H9 (cell line): Measurements from ENCODE around the gene METRNL. TPM values are rescaled to one million over a fixed set of nuclear protein-coding genes. Genes with fewer than 3 reads are reported as not detected.

Source experiments
- DNase-seq: peaks from one replicate; pipeline ENCODE4 v3.0.0-alpha.2; 2017
- H2AFZ ChIP-seq: one replicate; pipeline ENCODE4 v1.6.1; 2013; ENCODE audit warnings: mild to moderate bottlenecking, low read length, control low read depth, moderate library complexity
- H2AK5ac ChIP-seq: 2 replicates; pipeline ENCODE4 v1.6.1; 2013; ENCODE audit warnings: low read length, control low read depth, mixed read lengths; ENCODE audit not compliant: insufficient read length
- H2BK120ac ChIP-seq: one replicate; pipeline ENCODE4 v1.6.1; 2013; ENCODE audit warnings: low read depth, mild to moderate bottlenecking, low read length, control low read depth, inconsistent platforms; ENCODE audit not compliant: poor library complexity, severe bottlenecking
- H2BK12ac ChIP-seq: 2 replicates; pipeline ENCODE4 v1.6.1; 2013; ENCODE audit warnings: low read length, control low read depth, mixed read lengths, low read depth; ENCODE audit not compliant: insufficient read length
- H2BK15ac ChIP-seq: 2 replicates; pipeline ENCODE4 v1.6.1; 2013; ENCODE audit warnings: low read depth, low read length, control low read depth
- H2BK20ac ChIP-seq: one replicate; pipeline ENCODE4 v1.6.1; 2013; ENCODE audit warnings: low read depth, mild to moderate bottlenecking, low read length, control low read depth, inconsistent platforms; ENCODE audit not compliant: poor library complexity, severe bottlenecking
- H2BK5ac ChIP-seq: 2 replicates; pipeline ENCODE4 v1.6.1; 2013; ENCODE audit warnings: low read length, control low read depth, mixed read lengths; ENCODE audit not compliant: insufficient read length
- H3K14ac ChIP-seq: 2 replicates; pipeline ENCODE4 v1.6.1; 2013; ENCODE audit warnings: low read length, control low read depth; ENCODE audit not compliant: insufficient read depth
- H3K18ac ChIP-seq: 2 replicates; pipeline ENCODE4 v1.6.1; 2013; ENCODE audit warnings: low read depth, mild to moderate bottlenecking, mixed read lengths, low read length, control low read depth; ENCODE audit not compliant: insufficient read length
- H3K23ac ChIP-seq: 2 replicates; pipeline ENCODE4 v1.6.1; 2013; ENCODE audit warnings: low read length, control low read depth, mixed read lengths, low read depth; ENCODE audit not compliant: insufficient read length
- H3K23me2 ChIP-seq: 2 replicates; pipeline ENCODE4 v1.6.1; 2013; ENCODE audit warnings: low read depth, mild to moderate bottlenecking, mixed read lengths, low read length, control low read depth; ENCODE audit not compliant: insufficient read length, poor library complexity, severe bottlenecking
- H3K27ac ChIP-seq: 2 replicates; pipeline ENCODE4 v1.5.1; 2013; ENCODE audit warnings: low read length, control low read depth, mixed read lengths, low read depth; ENCODE audit not compliant: insufficient read length
- H3K27me3 ChIP-seq: 2 replicates; pipeline ENCODE4 v1.6.1; 2013; ENCODE audit warnings: low read length, control low read depth, inconsistent platforms; ENCODE audit not compliant: insufficient read depth
- H3K4ac ChIP-seq: 2 replicates; pipeline ENCODE4 v1.6.1; 2013; ENCODE audit warnings: low read depth, mild to moderate bottlenecking, control low read depth, inconsistent platforms, low read length, moderate library complexity
- H3K4me1 ChIP-seq: 2 replicates; pipeline ENCODE4 v1.6.1; 2013; ENCODE audit warnings: low read length, control low read depth, inconsistent platforms; ENCODE audit not compliant: insufficient read depth
- H3K4me2 ChIP-seq: 2 replicates; pipeline ENCODE4 v1.6.1; 2013; ENCODE audit warnings: low read length, control low read depth, mixed read lengths; ENCODE audit not compliant: insufficient read length, insufficient read depth
- H3K56ac ChIP-seq: 2 replicates; pipeline ENCODE4 v1.6.1; 2013; ENCODE audit warnings: low read depth, mild to moderate bottlenecking, mixed read lengths, low read length, control low read depth; ENCODE audit not compliant: insufficient read length
- H3K79me1 ChIP-seq: 2 replicates; pipeline ENCODE4 v1.6.1; 2013; ENCODE audit warnings: low read depth, mild to moderate bottlenecking, moderate library complexity, low read length, control low read depth, inconsistent platforms; ENCODE audit not compliant: insufficient read depth, poor library complexity, severe bottlenecking
- H3K79me2 ChIP-seq: 2 replicates; pipeline ENCODE4 v1.6.1; 2013; ENCODE audit warnings: low read length, control low read depth, inconsistent platforms; ENCODE audit not compliant: insufficient read depth
- H3K9ac ChIP-seq: 2 replicates; pipeline ENCODE4 v1.6.1; 2013; ENCODE audit warnings: low read length, control low read depth, mixed read lengths; ENCODE audit not compliant: insufficient read length; ENCODE audit errors: extremely low read depth
- H3K9me3 ChIP-seq: one replicate; pipeline ENCODE4 v1.6.1; 2013; ENCODE audit warnings: low read depth, low read length, inconsistent platforms; ENCODE audit not compliant: control insufficient read depth
- H3T11ph ChIP-seq: one replicate; pipeline ENCODE4 v1.6.1; 2013; ENCODE audit warnings: mild to moderate bottlenecking, low read length, control low read depth, inconsistent platforms
- H4K20me1 ChIP-seq: one replicate; pipeline ENCODE4 v1.6.1; 2013; ENCODE audit not compliant: control insufficient read depth, insufficient read length, insufficient read depth
- H4K5ac ChIP-seq: 2 replicates; pipeline ENCODE4 v1.6.1; 2013; ENCODE audit warnings: low read depth, mild to moderate bottlenecking, mixed read lengths, low read length, control low read depth; ENCODE audit not compliant: insufficient read length
- H4K8ac ChIP-seq: replicated peaks from 2 replicates; pipeline ENCODE4 v1.6.1; 2013; ENCODE audit warnings: low read length, control low read depth, mixed read lengths, low read depth; ENCODE audit not compliant: insufficient read length
- H4K91ac ChIP-seq: 2 replicates; pipeline ENCODE4 v1.6.1; 2013; ENCODE audit warnings: low read depth, mild to moderate bottlenecking, moderate library complexity, mixed read lengths, low read length, control low read depth; ENCODE audit not compliant: insufficient read length
- H3K27ac Mint-ChIP-seq, 3 experiments: 2 replicates in 2 of 3; 3 replicates in 1 of 3; pipeline ENCODE4 v1.8.0; 2020 to 2021; ENCODE audit warnings: mixed read lengths in 3 of 3, mild to moderate bottlenecking in 1 of 3, moderate library complexity in 1 of 3
- H3K27me3 Mint-ChIP-seq: 2 replicates; pipeline ENCODE4 v1.8.0; 2021; ENCODE audit warnings: low read depth, mild to moderate bottlenecking, moderate library complexity, mixed read lengths
- H3K36me3 Mint-ChIP-seq, 3 experiments: 2 replicates in 2 of 3; 3 replicates in 1 of 3; pipeline ENCODE4 v1.8.0; 2020 to 2021; ENCODE audit warnings: low read depth in 3 of 3, mixed read lengths in 3 of 3; ENCODE audit not compliant: insufficient read depth in 1 of 3
- H3K4me1 Mint-ChIP-seq, 2 experiments: 2 replicates each; pipeline ENCODE4 v1.8.0; 2020; ENCODE audit warnings: mixed read lengths in 2 of 2
- H3K4me3 Mint-ChIP-seq, 2 experiments: 2 replicates in 1 of 2; 3 replicates in 1 of 2; pipeline ENCODE4 v1.8.0; 2020 to 2021; ENCODE audit warnings: mild to moderate bottlenecking in 2 of 2, mixed read lengths in 2 of 2, moderate library complexity in 1 of 2
- H3K9me3 Mint-ChIP-seq, 2 experiments: 2 replicates in 1 of 2; 3 replicates in 1 of 2; pipeline ENCODE4 v1.8.0; 2020; ENCODE audit warnings: mild to moderate bottlenecking in 2 of 2, mixed read lengths in 2 of 2, moderate library complexity in 1 of 2
- WGBS: extraction: QIAGEN DNeasy Blood & Tissue Kit; methylation state at CpG from one replicate; pipeline ENCODE4 v1.1.7; 2013; ENCODE audit warnings: missing lambda C conversion rate, low lambda C conversion rate, mixed read lengths; ENCODE audit not compliant: insufficient read length; ENCODE audit errors: extremely low coverage; 5-methylcytosine and 5-hydroxymethylcytosine counted together
- total RNA-seq: library from RNA; stranded (reverse); gene quantifications from 2 replicates; pipeline ENCODE4 v1.2.1, GENCODE V29; 2021
- TF ChIP-seq, protein P1 (sequence below): fragments of 200-600 bp; sonication (generic); conservative IDR thresholded peaks from 3 replicates; pipeline ENCODE4 v1.8.0; 2021; ENCODE audit warnings: antibody characterized with exemption, mild to moderate bottlenecking

The METRNL gene
- total RNA-seq, 1 experiment from 2014 or later = 21.4 TPM

GRCh38 chr17:83111516-83112282, 32.3 kb downstream of the METRNL start:
- no peak overlapping the region for H3K4me3 Mint-ChIP-seq
- TF ChIP-seq, protein P1, sequence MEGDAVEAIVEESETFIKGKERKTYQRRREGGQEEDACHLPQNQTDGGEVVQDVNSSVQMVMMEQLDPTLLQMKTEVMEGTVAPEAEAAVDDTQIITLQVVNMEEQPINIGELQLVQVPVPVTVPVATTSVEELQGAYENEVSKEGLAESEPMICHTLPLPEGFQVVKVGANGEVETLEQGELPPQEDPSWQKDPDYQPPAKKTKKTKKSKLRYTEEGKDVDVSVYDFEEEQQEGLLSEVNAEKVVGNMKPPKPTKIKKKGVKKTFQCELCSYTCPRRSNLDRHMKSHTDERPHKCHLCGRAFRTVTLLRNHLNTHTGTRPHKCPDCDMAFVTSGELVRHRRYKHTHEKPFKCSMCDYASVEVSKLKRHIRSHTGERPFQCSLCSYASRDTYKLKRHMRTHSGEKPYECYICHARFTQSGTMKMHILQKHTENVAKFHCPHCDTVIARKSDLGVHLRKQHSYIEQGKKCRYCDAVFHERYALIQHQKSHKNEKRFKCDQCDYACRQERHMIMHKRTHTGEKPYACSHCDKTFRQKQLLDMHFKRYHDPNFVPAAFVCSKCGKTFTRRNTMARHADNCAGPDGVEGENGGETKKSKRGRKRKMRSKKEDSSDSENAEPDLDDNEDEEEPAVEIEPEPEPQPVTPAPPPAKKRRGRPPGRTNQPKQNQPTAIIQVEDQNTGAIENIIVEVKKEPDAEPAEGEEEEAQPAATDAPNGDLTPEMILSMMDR = no peak
- no CpG with 5 or more reads among the region's 35 CpGs for WGBS

More at GRCh38 chr17:83111516-83112282, 32.3 kb downstream of the METRNL start:
- no peak overlapping the region for H3K23ac ChIP-seq
- no peak overlapping the region for H4K5ac ChIP-seq
- peaks cover 9% of the 10 kb centered on the region for H3K27me3 Mint-ChIP-seq
- peaks cover 8 to 11% of the 10 kb centered on the region in 2 experiments; a peak in 3 of 4 replicates for H3K4me1 Mint-ChIP-seq
- H4K8ac ChIP-seq = no peak overlapping the region
- no peaks in the 10 kb centered on the region for H4K20me1 ChIP-seq
- H3K14ac ChIP-seq = no peak overlapping the region; the same call in 1 of the 2 replicates
- no peak overlapping the region for H2AFZ ChIP-seq
- no peak overlapping the region for H4K91ac ChIP-seq
- peaks cover 2 to 5% of the 10 kb centered on the region in 2 experiments; a peak in 3 of 5 replicates for H3K9me3 Mint-ChIP-seq
- H3K27ac ChIP-seq = no peak overlapping the region
- no peak overlapping the region for H2BK5ac ChIP-seq
- no peaks in the 10 kb centered on the region for H3K79me1 ChIP-seq
- no peak overlapping the region for H3T11ph ChIP-seq
- no peak overlapping the region for H2BK20ac ChIP-seq
- H2AK5ac ChIP-seq = no peak overlapping the region
- H3K56ac ChIP-seq = no peak overlapping the region
- no peak overlapping the region for H2BK12ac ChIP-seq
- no peaks in the 10 kb centered on the region for H3K79me2 ChIP-seq
- H3K27me3 ChIP-seq = no peaks in the 10 kb centered on the region
- H3K4ac ChIP-seq = no peak overlapping the region
- no peaks in the 10 kb centered on the region for H3K4me1 ChIP-seq
- H2BK120ac ChIP-seq = no peak overlapping the region
- H3K23me2 ChIP-seq = no peaks in the 10 kb centered on the region
- H3K18ac ChIP-seq = no peak overlapping the region
- no peak overlapping the region for H3K4me2 ChIP-seq
- H3K27ac Mint-ChIP-seq = peak overlapping the region in 1 of 3 experiments; percentile 72; a peak in 1 of 7 replicates
- H3K36me3 Mint-ChIP-seq = no peaks in the 10 kb centered on the region; a peak in 2 of 7 replicates
- no peak for DNase-seq
- no peaks in the 10 kb centered on the region for H3K9me3 ChIP-seq
- no peak overlapping the region for H2BK15ac ChIP-seq
- H3K9ac ChIP-seq = no peak overlapping the region
